HCT116 (cell line): Measurements from ENCODE around the gene DMXL2. TPM values are rescaled to one million over a fixed set of nuclear protein-coding genes. Genes with fewer than 3 reads are reported as not detected.

Experiments
- ATAC-seq: fragments of 200-7000 bp; cut with Tn5 transposase; 2 replicates; pipeline ENCODE4 v1.9.1; 2020; ENCODE audit warnings: mild to moderate bottlenecking, moderate library complexity
- BruUV-seq: library from RNA; stranded (reverse); fragments of 400-500 nt; replicated peaks from 2 replicates; lab custom pipeline; 2021; lab: Mats Ljungman, UMichigan
- CTCF ChIA-PET: fragments of 300-600 bp; sonication (Branson Sonifier 250); formaldehyde crosslinking; loops from one replicate; lab custom pipeline; 2021; ENCODE audit warnings: antibody characterized with exemption; lab: Charles Lee
- POLR2A ChIA-PET: fragments of 300-600, 350-600 bp; sonication (Branson Sonifier 250); formaldehyde crosslinking; loops from one replicate; lab custom pipeline; 2021; ENCODE audit warnings: antibody characterized with exemption; lab: Charles Lee
- RAD21 ChIA-PET, 2 experiments: fragments of 300-600 bp; sonication (Branson Sonifier 250); formaldehyde crosslinking; loops; one replicate each; lab custom pipeline; 2023; ENCODE audit warnings: low total read pairs in 2 of 2; ENCODE audit not compliant: uncharacterized antibody in 2 of 2, unreplicated experiment in 2 of 2, low non-redundant PET in 1 of 2; lab: Charles Lee
- DNase-seq: peaks from one replicate; pipeline ENCODE4 v3.0.0-alpha.2; 2010; ENCODE audit warnings: low read depth, low spot score
- H2AFZ ChIP-seq: fragments of 200-600 bp; shearing (Covaris generic), sonication (generic); 2 replicates; pipeline ENCODE4 v1.6.1; 2017; ENCODE audit warnings: low read depth, mixed run types, mixed read lengths, antibody characterized with exemption, low read length; ENCODE audit not compliant: poor library complexity, severe bottlenecking
- H3K27ac ChIP-seq: 2 replicates; pipeline ENCODE4 v1.5.1; 2012; ENCODE audit warnings: low read depth, low read length
- H3K27me3 ChIP-seq: fragments of 200-600 bp; sonication (generic); 2 replicates; pipeline ENCODE4 v1.6.1; 2016; ENCODE audit warnings: mixed run types, low read length, mixed read lengths; ENCODE audit not compliant: insufficient read depth
- H3K36me3 ChIP-seq, 2 experiments: fragments of 200-500 bp in 1 of 2; fragments of 200-600 bp in 1 of 2; sonication (Bioruptor generic) in 1 of 2; sonication (generic) in 1 of 2; 2 replicates each; pipeline versions ENCODE4 v1.5.1 to v1.6.1; 2014 to 2016; ENCODE audit warnings: low read length in 2 of 2, inconsistent platforms in 1 of 2, mixed read lengths in 1 of 2, mixed run types in 1 of 2; ENCODE audit not compliant: insufficient read depth in 2 of 2, control insufficient read depth in 1 of 2
- H3K4me1 ChIP-seq, 2 experiments: fragments of 200-600 bp in 1 of 2; sonication (generic) in 1 of 2; 2 replicates each; pipeline versions ENCODE4 v1.5.1 to v1.6.1; 2012 to 2017; ENCODE audit warnings: low read length in 2 of 2, inconsistent platforms in 1 of 2, mild to moderate bottlenecking in 1 of 2, mixed read lengths in 1 of 2, mixed run types in 1 of 2, moderate library complexity in 1 of 2; ENCODE audit not compliant: insufficient read depth in 2 of 2, control insufficient read depth in 1 of 2
- H3K4me2 ChIP-seq: fragments of 200-600 bp; sonication (generic); 2 replicates; pipeline ENCODE4 v1.6.1; 2017; ENCODE audit warnings: mixed run types, low read length, mixed read lengths
- H3K4me3 ChIP-seq, 2 experiments: fragments of 200-600 bp in 1 of 2; sonication (generic) in 1 of 2; replicated peaks in 1 of 2; 2 replicates each; pipeline ENCODE4 v1.5.1; 2011 to 2016; ENCODE audit warnings: low read length in 2 of 2, control low read depth in 1 of 2, low read depth in 1 of 2, mild to moderate bottlenecking in 1 of 2, mixed read lengths in 1 of 2, mixed run types in 1 of 2
- H3K79me2 ChIP-seq: fragments of 200-600 bp; sonication (generic); 2 replicates; pipeline ENCODE4 v1.6.1; 2017; ENCODE audit warnings: mild to moderate bottlenecking, mixed run types, low read length, moderate library complexity, mixed read lengths; ENCODE audit not compliant: insufficient read depth
- H3K9ac ChIP-seq: fragments of 200-600 bp; sonication (generic); 2 replicates; pipeline ENCODE4 v1.6.1; 2016; ENCODE audit warnings: low read length, mixed read lengths
- H3K9me2 ChIP-seq: fragments of 200-600 bp; sonication (generic), shearing (Covaris generic); 2 replicates; pipeline ENCODE4 v1.6.1; 2017; ENCODE audit warnings: mixed run types, mild to moderate bottlenecking, moderate library complexity; ENCODE audit not compliant: insufficient read depth
- H3K9me3 ChIP-seq, 2 experiments: fragments of 200-500 bp in 1 of 2; fragments of 200-600 bp in 1 of 2; sonication (Bioruptor generic) in 1 of 2; sonication (generic) in 1 of 2; 2 replicates each; pipeline ENCODE4 v1.6.1; 2014 to 2017; ENCODE audit warnings: low read length in 2 of 2, mixed read lengths in 2 of 2, inconsistent platforms in 1 of 2, low read depth in 1 of 2, mild to moderate bottlenecking in 1 of 2, mixed run types in 1 of 2, moderate library complexity in 1 of 2; ENCODE audit not compliant: control insufficient read depth in 1 of 2, insufficient read depth in 1 of 2
- H4K20me1 ChIP-seq: fragments of 200-600 bp; sonication (generic), shearing (Covaris generic); 2 replicates; pipeline ENCODE4 v1.6.1; 2017; ENCODE audit warnings: mixed run types, mild to moderate bottlenecking, moderate library complexity; ENCODE audit not compliant: insufficient read depth
- CBX3 ChIP-seq: IDR thresholded peaks from 2 replicates; pipeline ENCODE4 v1.6.1; 2012; ENCODE audit warnings: low read depth
- CEBPB ChIP-seq: IDR thresholded peaks from 2 replicates; pipeline ENCODE4 v1.6.1; 2012; ENCODE audit warnings: low read depth
- EGR1 ChIP-seq: IDR thresholded peaks from 2 replicates; pipeline ENCODE4 v1.6.1; 2012; ENCODE audit warnings: low read depth
- EZH2phosphoT487 ChIP-seq: fragments of 200-600 bp; IDR thresholded peaks from 2 replicates; pipeline ENCODE4 v1.6.1; 2018; ENCODE audit warnings: antibody characterized with exemption, borderline replicate concordance
- POLR2A ChIP-seq: IDR thresholded peaks from 2 replicates; pipeline ENCODE4 v1.7.0; 2011; ENCODE audit warnings: borderline replicate concordance; ENCODE audit not compliant: insufficient read depth, insufficient read length; ENCODE audit errors: extremely low read depth
- POLR2AphosphoS5 ChIP-seq: IDR thresholded peaks from 2 replicates; pipeline ENCODE4 v1.6.1; 2011; ENCODE audit warnings: mild to moderate bottlenecking, low read depth, low read length, moderate library complexity
- RAD21 ChIP-seq: IDR thresholded peaks from 2 replicates; pipeline ENCODE4 v1.6.1; 2012; ENCODE audit warnings: low read depth, mild to moderate bottlenecking
- SIN3A ChIP-seq: IDR thresholded peaks from 2 replicates; pipeline ENCODE4 v1.6.1; 2012; ENCODE audit warnings: low read depth
- SP1 ChIP-seq: IDR thresholded peaks from 2 replicates; pipeline ENCODE4 v1.6.1; 2012; ENCODE audit warnings: low read depth
- TCF7L2 ChIP-seq: IDR thresholded peaks from 2 replicates; pipeline ENCODE4 v1.7.0; 2011; ENCODE audit warnings: borderline replicate concordance, inconsistent platforms; ENCODE audit not compliant: insufficient read depth, insufficient read length; ENCODE audit errors: extremely low read depth
- YY1 ChIP-seq: IDR thresholded peaks from 2 replicates; pipeline ENCODE4 v1.6.1; 2011; ENCODE audit warnings: low read length, low read depth, moderate library complexity, mild to moderate bottlenecking; ENCODE audit not compliant: insufficient replicate concordance; ENCODE audit errors: extremely low read depth
- ZFX ChIP-seq: fragments of 450-650 bp; IDR thresholded peaks from 2 replicates; pipeline ENCODE4 v1.6.1; 2017
- intact Hi-C: fragments of 100-400 bp; cut with micrococcal nuclease; formaldehyde crosslinking; loops from 2 replicates; pipeline ENCODE4 v1.10.0; 2022
- total RNA-seq: library from RNA; stranded (reverse); gene quantifications from one replicate; pipeline ENCODE4 v1.2.1, GENCODE V29; 2021; ENCODE audit not compliant: unreplicated experiment
- TF ChIP-seq, protein P1 (sequence below): IDR thresholded peaks from 2 replicates; pipeline ENCODE4 v1.6.1; 2012
- TF ChIP-seq, protein P2 (sequence below): IDR thresholded peaks from 2 replicates; pipeline ENCODE4 v1.6.1; 2012
- TF ChIP-seq, protein P3 (sequence below): IDR thresholded peaks from 2 replicates; pipeline ENCODE4 v1.6.1; 2012; ENCODE audit warnings: low read depth

Gene DMXL2
- total RNA-seq, 1 experiment from 2014 or later: 21.5 TPM

DNA sequence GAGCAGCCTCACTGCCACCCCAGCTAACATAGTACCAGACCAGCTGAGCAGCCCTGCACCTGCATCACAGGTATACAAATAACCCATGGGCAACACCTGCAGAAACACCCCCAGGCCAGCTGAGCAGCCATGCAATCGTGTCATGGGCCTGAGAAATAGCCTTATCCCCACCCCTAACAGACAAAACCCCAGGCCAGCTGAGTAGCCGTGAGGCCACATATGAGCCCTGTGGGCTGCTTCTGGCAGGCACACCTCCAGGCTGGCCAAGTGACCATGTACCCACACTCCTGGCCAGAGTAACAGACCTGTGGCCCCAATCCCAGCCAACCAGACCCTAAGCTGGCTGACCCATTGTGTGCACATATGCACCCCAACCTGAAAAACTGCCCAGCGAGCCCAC lies 138.6 kb downstream of the DMXL2 start (continued):
- TF ChIP-seq YY1 (no peak), CEBPB (no peak), CBX3 (no peak), TCF7L2 (no peak), EGR1 (no peak), ZFX (no peak), SP1 (no peak)
- TF ChIP-seq, protein P1, sequence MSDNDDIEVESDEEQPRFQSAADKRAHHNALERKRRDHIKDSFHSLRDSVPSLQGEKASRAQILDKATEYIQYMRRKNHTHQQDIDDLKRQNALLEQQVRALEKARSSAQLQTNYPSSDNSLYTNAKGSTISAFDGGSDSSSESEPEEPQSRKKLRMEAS: no peak
- TF ChIP-seq, protein P2, sequence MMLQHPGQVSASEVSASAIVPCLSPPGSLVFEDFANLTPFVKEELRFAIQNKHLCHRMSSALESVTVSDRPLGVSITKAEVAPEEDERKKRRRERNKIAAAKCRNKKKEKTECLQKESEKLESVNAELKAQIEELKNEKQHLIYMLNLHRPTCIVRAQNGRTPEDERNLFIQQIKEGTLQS: no peak

DNA sequence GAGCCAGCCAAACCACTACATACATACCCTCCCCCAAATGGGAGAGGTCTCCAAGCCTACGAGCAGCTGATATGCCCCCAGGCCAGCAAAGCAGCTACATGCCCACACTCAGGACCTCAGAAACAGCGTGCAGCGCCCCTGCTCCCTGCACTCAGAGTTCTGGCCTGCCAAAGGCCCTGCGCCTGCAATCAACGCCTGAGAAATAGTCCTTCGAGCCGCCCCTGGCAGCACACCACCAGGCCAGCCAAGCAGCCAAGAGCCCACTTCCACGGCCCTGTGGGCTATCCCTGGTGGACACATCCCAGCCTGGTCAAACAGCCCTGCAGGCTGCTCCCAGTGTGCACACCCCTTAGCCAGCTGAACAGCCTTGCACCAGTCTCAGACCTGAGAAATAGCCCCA lies 139.1 kb downstream of the DMXL2 start:
- H3K36me3 ChIP-seq: peaks cover 4 to 6% of the 10 kb centered on the region in 2 experiments; a peak in 2 of 4 replicates
- no peaks in the 10 kb centered on the region for H3K9me2 ChIP-seq
- intact Hi-C loops: no loop called here
- no peaks in the 10 kb centered on the region for H3K79me2 ChIP-seq
- BruUV-seq: no TSS peak
- no peak for DNase-seq
- CTCF ChIA-PET: no interaction called here
- POLR2A ChIA-PET: no interaction called here
- RAD21 ChIA-PET: no interaction called here
- TF ChIP-seq, protein P2: no peak
- TF ChIP-seq POLR2A: no peak
- TF ChIP-seq, protein P1: no peak
- no peak for TF ChIP-seq RAD21
- no peak for TF ChIP-seq EZH2phosphoT487
- TF ChIP-seq POLR2AphosphoS5: no peak
- TF ChIP-seq, protein P3, sequence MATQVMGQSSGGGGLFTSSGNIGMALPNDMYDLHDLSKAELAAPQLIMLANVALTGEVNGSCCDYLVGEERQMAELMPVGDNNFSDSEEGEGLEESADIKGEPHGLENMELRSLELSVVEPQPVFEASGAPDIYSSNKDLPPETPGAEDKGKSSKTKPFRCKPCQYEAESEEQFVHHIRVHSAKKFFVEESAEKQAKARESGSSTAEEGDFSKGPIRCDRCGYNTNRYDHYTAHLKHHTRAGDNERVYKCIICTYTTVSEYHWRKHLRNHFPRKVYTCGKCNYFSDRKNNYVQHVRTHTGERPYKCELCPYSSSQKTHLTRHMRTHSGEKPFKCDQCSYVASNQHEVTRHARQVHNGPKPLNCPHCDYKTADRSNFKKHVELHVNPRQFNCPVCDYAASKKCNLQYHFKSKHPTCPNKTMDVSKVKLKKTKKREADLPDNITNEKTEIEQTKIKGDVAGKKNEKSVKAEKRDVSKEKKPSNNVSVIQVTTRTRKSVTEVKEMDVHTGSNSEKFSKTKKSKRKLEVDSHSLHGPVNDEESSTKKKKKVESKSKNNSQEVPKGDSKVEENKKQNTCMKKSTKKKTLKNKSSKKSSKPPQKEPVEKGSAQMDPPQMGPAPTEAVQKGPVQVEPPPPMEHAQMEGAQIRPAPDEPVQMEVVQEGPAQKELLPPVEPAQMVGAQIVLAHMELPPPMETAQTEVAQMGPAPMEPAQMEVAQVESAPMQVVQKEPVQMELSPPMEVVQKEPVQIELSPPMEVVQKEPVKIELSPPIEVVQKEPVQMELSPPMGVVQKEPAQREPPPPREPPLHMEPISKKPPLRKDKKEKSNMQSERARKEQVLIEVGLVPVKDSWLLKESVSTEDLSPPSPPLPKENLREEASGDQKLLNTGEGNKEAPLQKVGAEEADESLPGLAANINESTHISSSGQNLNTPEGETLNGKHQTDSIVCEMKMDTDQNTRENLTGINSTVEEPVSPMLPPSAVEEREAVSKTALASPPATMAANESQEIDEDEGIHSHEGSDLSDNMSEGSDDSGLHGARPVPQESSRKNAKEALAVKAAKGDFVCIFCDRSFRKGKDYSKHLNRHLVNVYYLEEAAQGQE: no peak
- TF ChIP-seq SIN3A: no peak
- no peak for TF ChIP-seq TCF7L2
- no peak overlapping the region for H2AFZ ChIP-seq
- no peaks in the 10 kb centered on the region for H3K4me1 ChIP-seq
- no peak overlapping the region for H3K4me2 ChIP-seq
- peaks cover 0 to 8% of the 10 kb centered on the region in 2 experiments; a peak in 2 of 4 replicates for H3K9me3 ChIP-seq
- H3K27me3 ChIP-seq: no peaks in the 10 kb centered on the region
- no peaks in the 10 kb centered on the region for H4K20me1 ChIP-seq
- no peak overlapping the region for H3K4me3 ChIP-seq
- H3K27ac ChIP-seq: no peak overlapping the region
- ATAC-seq: no peak
- no peak overlapping the region for H3K9ac ChIP-seq
